Measurements from ENCODE around the gene KCNG1.

Gene KCNG1

GRCh38 chr20:50992336-50992732, 30.6 kb downstream of the KCNG1 start:
- Histone ChIP-seq H3K4me1 (ENCODE audit: control insufficient read depth, insufficient read depth, low read length) (no peaks in the 10 kb centered on the region), H3K36me3 (ENCODE audit: control insufficient read depth in 2 of 2, insufficient read depth in 1 of 2, low read length in 2 of 2) (no peaks in the 10 kb centered on the region), H3K4me3 (ENCODE audit: low read depth, low read length) (no peak overlapping the region), H3K27ac (ENCODE audit: extremely low read depth, low read depth, low read length) (no peak overlapping the region), H3K9me3 (ENCODE audit: control insufficient read depth, insufficient read depth, low read depth, low read length) (no peaks in the 10 kb centered on the region)
- ChIA-PET CTCF (interaction anchor here (0.6 to 10.1 kb wide), 24 partner anchors 9 to 1811 kb away, joined by 3 to 243 read pairs (median 3); no protein-coding TSS in a partner anchor), POLR2A (no interaction called here)
- TF ChIP-seq ZNF670 (tag by site-specific recombination; IDR thresholded peaks at IDR 0.05; ENCODE audit: low read depth) (no peak), PBX3 (CRISPR knock-in tag; IDR thresholded peaks at IDR 0.05) (no peak), ZEB2 (tag by site-specific recombination; IDR thresholded peaks at IDR 0.05) (no peak), ZFHX2 (tag by site-specific recombination; conservative IDR thresholded peaks at IDR 0.05) (no peak), ZFP37 (tag by site-specific recombination; IDR thresholded peaks at IDR 0.05) (no peak), ZBTB21 (tag by site-specific recombination; IDR thresholded peaks at IDR 0.05) (no peak), ZNF157 (tag by site-specific recombination; IDR thresholded peaks at IDR 0.05) (no peak), ZNF26 (tag by site-specific recombination; IDR thresholded peaks at IDR 0.05) (no peak), ELK4 (IDR thresholded peaks at IDR 0.05; ENCODE audit: borderline replicate concordance, low read depth, low read length) (no peak), ZNF423 (tag by site-specific recombination; IDR thresholded peaks at IDR 0.05) (no peak), OVOL3 (tag by site-specific recombination; IDR thresholded peaks at IDR 0.05) (no peak), GLIS1 (tag by site-specific recombination; IDR thresholded peaks at IDR 0.05) (no peak), ZNF362 (tag by site-specific recombination; IDR thresholded peaks at IDR 0.05) (no peak), ZNF335 (tag by site-specific recombination; conservative IDR thresholded peaks at IDR 0.05) (no peak), ZNF510 (tag by site-specific recombination; IDR thresholded peaks at IDR 0.05; ENCODE audit: insufficient replicate concordance) (no peak), GLI2 (tag by site-specific recombination; IDR thresholded peaks at IDR 0.05; ENCODE audit: borderline replicate concordance, low read depth) (no peak), ZBTB10 (tag by site-specific recombination; IDR thresholded peaks at IDR 0.05) (no peak)

GRCh38 chr20:50991076-50991475, 31.8 kb downstream of the KCNG1 start:
- Histone ChIP-seq H3K4me3 (ENCODE audit: low read depth, low read length) (no peak overlapping the region), H3K4me1 (ENCODE audit: control insufficient read depth, insufficient read depth, low read length) (no peaks in the 10 kb centered on the region), H3K9me3 (ENCODE audit: control insufficient read depth, insufficient read depth, low read depth, low read length) (no peaks in the 10 kb centered on the region), H3K27ac (ENCODE audit: extremely low read depth, low read depth, low read length) (no peak overlapping the region), H3K36me3 (ENCODE audit: control insufficient read depth in 2 of 2, insufficient read depth in 1 of 2, low read length in 2 of 2) (no peaks in the 10 kb centered on the region)
- CTCF ChIA-PET, result interaction anchor here (0.6 to 10.1 kb wide), 9 partner anchors 8 to 376 kb away, joined by 3 to 243 read pairs (median 4); partner anchors contain the start of gene BCAS4
- POLR2A ChIA-PET, result no interaction called here
- no peak for TF ChIP-seq ZNF433 (tag by site-specific recombination; IDR thresholded peaks at IDR 0.05; ENCODE audit: low read depth)
- no peak for TF ChIP-seq ZNF513 (tag by site-specific recombination; IDR thresholded peaks at IDR 0.05)
- no peak for TF ChIP-seq ZNF580 (tag by site-specific recombination; IDR thresholded peaks at IDR 0.05)
- no peak for TF ChIP-seq ZNF48 (tag by site-specific recombination; IDR thresholded peaks at IDR 0.05)
- TF ChIP-seq ZNF354C (tag by site-specific recombination; IDR thresholded peaks at IDR 0.05; ENCODE audit: borderline replicate concordance, low read depth), result no peak
- TF ChIP-seq ZNF335 (tag by site-specific recombination; conservative IDR thresholded peaks at IDR 0.05), result no peak
- no peak for TF ChIP-seq ZNF423 (tag by site-specific recombination; IDR thresholded peaks at IDR 0.05)
- no peak for TF ChIP-seq ZNF529 (tag by site-specific recombination; IDR thresholded peaks at IDR 0.05; ENCODE audit: insufficient replicate concordance)
- TF ChIP-seq SP7 (tag by site-specific recombination; IDR thresholded peaks at IDR 0.05), result no peak
- TF ChIP-seq SALL2 (tag by site-specific recombination; IDR thresholded peaks at IDR 0.05; ENCODE audit: borderline replicate concordance), result no peak
- TF ChIP-seq ZNF174 (tag by site-specific recombination; IDR thresholded peaks at IDR 0.05), result no peak
- no peak for TF ChIP-seq ZBTB8A (tag by site-specific recombination; IDR thresholded peaks at IDR 0.05)
